Fibroblast of lung (primary cell): ENCODE results near the gene ZBTB14.

Experiments
- CTCF ChIP-seq, 2 donors: IDR thresholded peaks in 1 of 2; conservative IDR thresholded peaks in 1 of 2; 1 replicate in 1 of 2; 2 replicates in 1 of 2; pipeline ENCODE4 v1.5.1; 2011 to 2012; ENCODE audit warnings: low read length in 2 of 2, control low read depth in 1 of 2, inconsistent platforms in 1 of 2, low read depth in 1 of 2, mild to moderate bottlenecking in 1 of 2
- EZH2 ChIP-seq: IDR thresholded peaks from 2 replicates; pipeline ENCODE4 v1.5.1; 2012; ENCODE audit warnings: low read length, control low read depth, mild to moderate bottlenecking; ENCODE audit errors: missing control alignments

DNA sequence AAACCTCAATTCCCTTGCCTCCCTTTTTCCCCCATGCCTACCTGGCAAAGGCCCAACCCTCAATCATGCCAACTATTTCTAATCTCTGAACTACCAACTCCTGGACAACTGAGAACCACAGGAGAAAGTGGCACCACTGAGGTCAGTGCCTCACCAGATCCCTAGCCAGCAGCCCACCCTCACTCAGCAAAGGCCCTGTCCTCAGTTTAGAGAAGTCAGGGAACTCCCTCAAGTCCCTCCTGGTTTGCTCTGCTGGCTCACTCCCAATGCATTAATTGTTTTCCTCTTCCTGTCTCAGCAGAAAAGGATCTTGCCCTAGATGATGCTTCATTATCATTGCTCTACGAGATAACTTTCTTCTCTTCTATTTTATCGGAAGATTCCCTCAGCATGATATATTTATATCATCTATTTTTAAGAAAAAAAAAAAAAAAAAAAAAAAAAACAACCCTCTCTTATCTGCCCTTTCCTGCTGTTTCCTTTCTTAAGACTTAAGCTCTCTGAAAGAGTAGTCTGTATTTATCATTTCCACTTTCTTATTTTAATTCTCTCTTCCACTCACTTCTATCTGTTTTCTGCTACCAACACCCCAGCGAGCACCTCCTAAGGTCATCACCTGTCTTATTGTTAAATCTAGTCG, 22.7 kb upstream of the ZBTB14 start:
- no peak for TF ChIP-seq EZH2
- TF ChIP-seq CTCF (conservative IDR thresholded peaks at IDR 0.05 in 1 of 2, IDR thresholded peaks at IDR 0.05 in 1 of 2; ENCODE audit: low read depth in 1 of 2, low read length in 2 of 2) = no peak
